GM12878 (cell line): ENCODE measurements around the gene BPIFB3. TPM values are rescaled to one million over a fixed set of nuclear protein-coding genes. Genes with fewer than 3 reads are reported as not detected.

ENCODE experiments used
- ATAC-seq: fragments of 200-7000 bp; cut with Tn5 transposase; 3 replicates; pipeline ENCODE4 v1.9.1; 2020; ENCODE audit warnings: mild to moderate bottlenecking, moderate library complexity
- BruUV-seq: library from RNA; stranded (reverse); fragments of 400-500 nt; replicated peaks from 2 replicates; lab custom pipeline; 2021; lab: Mats Ljungman, UMichigan
- CTCF ChIA-PET: fragments of 300-600 bp; sonication (Branson Sonifier 250); formaldehyde crosslinking; extraction: SDS; loops from one replicate; lab custom pipeline; 2021; ENCODE audit warnings: inconsistent platforms; lab: Yijun Ruan, JAX
- POLR2A ChIA-PET: fragments of 350-600 bp; formaldehyde crosslinking; extraction: SDS; loops from one replicate; lab custom pipeline; 2021; ENCODE audit warnings: inconsistent platforms; lab: Charles Lee
- RAD21 ChIA-PET: fragments of 300-600 bp; sonication (Branson Sonifier 250); formaldehyde crosslinking; loops from one replicate; lab custom pipeline; 2023; ENCODE audit warnings: antibody characterized with exemption; ENCODE audit not compliant: unreplicated experiment; lab: Charles Lee
- SMC1A ChIA-PET: fragments of 300-600 bp; sonication (Branson Sonifier 250); formaldehyde crosslinking; loops from one replicate; lab custom pipeline; 2023; ENCODE audit not compliant: unreplicated experiment, uncharacterized antibody; lab: Charles Lee
- DNase-seq: peaks from one replicate; pipeline ENCODE4 v3.0.0-alpha.2; 2011; ENCODE audit warnings: low read depth, low spot score
- FAIRE-seq: peaks from 3 replicates; lab custom pipeline; 2011; peaks lifted over from hg19 to GRCh38; lab: Jason Lieb, UNC
- H2AFZ ChIP-seq: 2 replicates; pipeline ENCODE4 v1.6.0; 2011; ENCODE audit warnings: low read depth, low read length, control low read depth; ENCODE audit not compliant: control insufficient read depth
- H3K27ac ChIP-seq: 2 replicates; pipeline ENCODE4 v1.5.1; 2011; ENCODE audit warnings: control low read depth; ENCODE audit not compliant: control insufficient read depth, insufficient read depth
- H3K27me3 ChIP-seq, 2 experiments: replicated peaks in 1 of 2; 2 replicates each; pipeline versions ENCODE4 v1.6.0 to v1.6.1; 2011; ENCODE audit warnings: low read length in 1 of 2; ENCODE audit not compliant: control insufficient read depth in 2 of 2, insufficient read depth in 2 of 2
- H3K36me3 ChIP-seq, 2 experiments: 2 replicates each; pipeline ENCODE4 v1.5.1; 2011; ENCODE audit warnings: low read length in 1 of 2; ENCODE audit not compliant: control insufficient read depth in 2 of 2, insufficient read depth in 2 of 2
- H3K4me1 ChIP-seq: 2 replicates; pipeline ENCODE4 v1.6.1; 2011; ENCODE audit warnings: mild to moderate bottlenecking, low read length, moderate library complexity, mixed read lengths; ENCODE audit not compliant: control insufficient read depth, insufficient read depth
- H3K4me2 ChIP-seq: 2 replicates; pipeline ENCODE4 v1.6.0; 2011; ENCODE audit warnings: control low read depth; ENCODE audit not compliant: control insufficient read depth, insufficient read depth
- H3K4me3 ChIP-seq: fragments of 200-600 bp; sonication (generic); 2 replicates; pipeline ENCODE4 v1.5.1; 2016
- H3K79me2 ChIP-seq: 2 replicates; pipeline ENCODE4 v1.6.0; 2011; ENCODE audit warnings: low read length; ENCODE audit not compliant: control insufficient read depth, insufficient read depth
- H3K9ac ChIP-seq: 2 replicates; pipeline ENCODE4 v1.8.0; 2011; ENCODE audit warnings: low read length, control low read depth, mixed read lengths; ENCODE audit not compliant: control insufficient read depth, insufficient read depth
- H3K9me3 ChIP-seq: replicated peaks from 3 replicates; pipeline ENCODE4 v1.5.1; 2011; ENCODE audit warnings: mild to moderate bottlenecking, low read length; ENCODE audit not compliant: control insufficient read depth, insufficient read depth
- H4K20me1 ChIP-seq: 2 replicates; pipeline ENCODE4 v1.6.0; 2011; ENCODE audit not compliant: control insufficient read depth, insufficient read depth
- ETV6 ChIP-seq, 2 experiments: fragments of 450-650 bp in 1 of 2; IDR thresholded peaks in 1 of 2; conservative IDR thresholded peaks in 1 of 2; 2 replicates each; pipeline ENCODE4 v1.6.1; 2014; ENCODE audit warnings: antibody characterized with exemption in 1 of 2, borderline replicate concordance in 1 of 2, low read depth in 1 of 2, mild to moderate bottlenecking in 1 of 2, moderate library complexity in 1 of 2
- FOXK2 ChIP-seq: fragments of 450-650 bp; IDR thresholded peaks from 2 replicates; pipeline ENCODE4 v1.6.1; 2017; ENCODE audit warnings: mild to moderate bottlenecking, moderate library complexity
- HCFC1 ChIP-seq: fragments of 150-350 bp; IDR thresholded peaks from 2 replicates; pipeline ENCODE4 v1.6.1; 2014; ENCODE audit warnings: low read length
- KLF5 ChIP-seq: fragments of 450-650 bp; IDR thresholded peaks from 2 replicates; pipeline ENCODE4 v1.6.1; 2014; ENCODE audit warnings: mild to moderate bottlenecking; ENCODE audit not compliant: partially characterized antibody
- MEF2B ChIP-seq: fragments of 450-650 bp; IDR thresholded peaks from 2 replicates; pipeline ENCODE4 v1.6.1; 2018; ENCODE audit warnings: mild to moderate bottlenecking, moderate library complexity; ENCODE audit not compliant: partially characterized antibody, poor library complexity, severe bottlenecking
- MTA3 ChIP-seq: IDR thresholded peaks from 2 replicates; pipeline ENCODE4 v1.6.1; 2012; ENCODE audit warnings: low read length, inconsistent platforms, borderline replicate concordance
- MYC ChIP-seq: IDR thresholded peaks from 2 replicates; pipeline ENCODE4 v1.6.1; 2011; ENCODE audit warnings: mild to moderate bottlenecking, low read length, moderate library complexity, inconsistent platforms; ENCODE audit not compliant: insufficient read depth, insufficient replicate concordance, insufficient read length, severe bottlenecking
- NRF1 ChIP-seq: conservative IDR thresholded peaks from 2 replicates; pipeline ENCODE4 v1.6.1; 2011; ENCODE audit warnings: mild to moderate bottlenecking, low read depth, low read length, improper control_type of control experiment
- RAD51 ChIP-seq: fragments of 450-650 bp; IDR thresholded peaks from 2 replicates; pipeline ENCODE4 v1.6.1; 2016; ENCODE audit warnings: moderate library complexity, mild to moderate bottlenecking, inconsistent platforms
- SIN3A ChIP-seq: IDR thresholded peaks from 2 replicates; pipeline ENCODE4 v1.6.1; 2012; ENCODE audit warnings: low read depth, low read length, improper control_type of control experiment
- SUPT20H ChIP-seq: IDR thresholded peaks from 2 replicates; pipeline ENCODE4 v1.6.1; 2011; ENCODE audit warnings: low read depth, mild to moderate bottlenecking, low read length, moderate library complexity, borderline replicate concordance; ENCODE audit not compliant: control insufficient read depth
- TCF12 ChIP-seq: IDR thresholded peaks from 2 replicates; pipeline ENCODE4 v1.6.1; 2011; ENCODE audit warnings: low read depth, mild to moderate bottlenecking, low read length
- ZBED1 ChIP-seq: IDR thresholded peaks from 2 replicates; pipeline ENCODE4 v1.6.1; 2016; ENCODE audit warnings: borderline replicate concordance
- ZNF24 ChIP-seq: fragments of 450-650 bp; IDR thresholded peaks from 2 replicates; pipeline ENCODE4 v1.6.1; 2017; ENCODE audit warnings: antibody characterized with exemption, mild to moderate bottlenecking
- ZNF274 ChIP-seq: IDR thresholded peaks from one replicate; pipeline ENCODE4 v1.8.0; 2011; ENCODE audit not compliant: insufficient read length, insufficient read depth
- ZNF384 ChIP-seq: IDR thresholded peaks from 2 replicates; pipeline ENCODE4 v1.6.1; 2012; ENCODE audit warnings: low read depth, mild to moderate bottlenecking, low read length, improper control_type of control experiment, borderline replicate concordance
- ZNF622 ChIP-seq: fragments of 450-650 bp; IDR thresholded peaks from 2 replicates; pipeline ENCODE4 v1.6.1; 2017; ENCODE audit warnings: mild to moderate bottlenecking, inconsistent platforms
- WGBS: methylation state at CpG from one replicate; pipeline ENCODE4 v1.1.6; 2016; ENCODE audit warnings: low lambda C conversion rate; ENCODE audit not compliant: insufficient replicate concordance, insufficient coverage; ENCODE audit errors: missing lambda C conversion rate; 5-methylcytosine and 5-hydroxymethylcytosine counted together
- in situ Hi-C: fragments of 300-500 bp; cut with MboI; formaldehyde crosslinking; loops from 9 replicates; pipeline ENCODE4 v1.14.3; 2018; ENCODE audit warnings: mixed read lengths
- intact Hi-C: fragments of 100-400 bp; cut with micrococcal nuclease; formaldehyde crosslinking; loops from one replicate; pipeline ENCODE4 v1.14.2; 2022; ENCODE audit not compliant: unreplicated experiment
- polyA plus RNA-seq, 11 experiments: library from polyadenylated mRNA; depleted of rRNA in 4 of 11; unstranded in 6 of 11; stranded (reverse) in 5 of 11; fragments of >200 nt; fragmentation: Nextera tagmentation in 4 of 11; fragmentation: Illumina TruSeq in 1 of 11; extraction: Ambion mirVana in 4 of 11; extraction: Trizol in 1 of 11; gene quantifications; 1 replicate in 1 of 11; 2 replicates in 10 of 11; pipeline versions ENCODE4 v1.2.1 to v1.2.3, GENCODE V29; 2011 to 2016; ENCODE audit warnings: inconsistent platforms in 2 of 11, missing spikeins in 2 of 11, low read depth in 1 of 11
- total RNA-seq, 4 experiments: library from RNA; depleted of rRNA in 3 of 4; stranded (reverse); fragments of >200 nt in 3 of 4; fragmentation: Illumina TruSeq in 1 of 4; extraction: Trizol in 1 of 4; gene quantifications; 2 replicates each; pipeline versions ENCODE4 v1.2.1 to v1.2.3, GENCODE V29; 2013 to 2021
- TF ChIP-seq, protein P1 (sequence below): fragments of 450-650 bp; IDR thresholded peaks from 2 replicates; pipeline ENCODE4 v1.6.1; 2016; ENCODE audit warnings: mild to moderate bottlenecking
- TF ChIP-seq, protein P2 (sequence below): IDR thresholded peaks from 2 replicates; pipeline ENCODE4 v1.6.1; 2011; ENCODE audit warnings: low read depth, mild to moderate bottlenecking, low read length, moderate library complexity, borderline replicate concordance; ENCODE audit errors: extremely low read depth
- TF ChIP-seq, protein P3 (sequence below): fragments of 450-650 bp; IDR thresholded peaks from 2 replicates; pipeline ENCODE4 v1.6.1; 2017; ENCODE audit warnings: mild to moderate bottlenecking, moderate library complexity

BPIFB3 gene
- total and polyA plus RNA-seq, 10 of the 15 experiments (the other 5 are each of a cell fraction or from before 2014, with no cell fraction given): not detected

DNA sequence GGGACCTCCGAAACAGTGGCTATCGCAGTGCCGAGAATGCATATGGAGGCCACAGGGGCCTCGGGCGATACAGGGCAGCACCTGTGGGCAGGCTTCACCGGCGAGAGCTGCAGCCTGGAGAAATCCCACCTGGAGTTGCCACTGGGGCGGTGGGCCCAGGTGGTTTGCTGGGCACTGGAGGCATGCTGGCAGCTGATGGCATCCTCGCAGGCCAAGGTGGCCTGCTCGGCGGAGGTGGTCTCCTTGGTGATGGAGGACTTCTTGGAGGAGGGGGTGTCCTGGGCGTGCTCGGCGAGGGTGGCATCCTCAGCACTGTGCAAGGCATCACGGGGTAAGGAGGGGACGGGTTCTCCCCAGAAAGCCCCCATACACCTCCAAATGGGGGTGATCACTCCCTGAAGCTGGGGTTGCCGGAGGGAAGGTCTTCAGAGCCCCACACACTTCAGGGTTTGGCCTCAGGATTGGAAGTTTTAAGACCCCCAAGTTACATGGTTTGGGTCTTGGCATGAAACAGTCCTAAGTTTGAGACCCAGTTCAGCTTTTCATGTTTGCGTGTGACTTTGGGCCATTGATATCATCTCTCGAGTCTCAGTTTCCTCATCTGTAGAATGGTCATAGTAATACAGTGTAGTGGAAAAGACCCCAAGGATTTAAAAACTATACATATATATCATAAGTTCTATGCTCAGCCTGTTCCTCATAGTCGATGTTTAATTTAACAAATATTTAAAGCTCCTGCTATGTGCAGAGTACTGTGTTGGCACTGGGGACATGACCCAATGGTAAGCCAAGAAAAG, 30.0 kb downstream of the BPIFB3 start:
- no peak overlapping the region for H3K9ac ChIP-seq
- H4K20me1 ChIP-seq: no peaks in the 10 kb centered on the region
- H3K4me2 ChIP-seq: no peak overlapping the region
- ATAC-seq: no peak
- H3K79me2 ChIP-seq: no peaks in the 10 kb centered on the region
- DNase-seq: no peak
- no peaks in the 10 kb centered on the region for H3K9me3 ChIP-seq
- H2AFZ ChIP-seq: no peak overlapping the region
- in situ Hi-C loops: no loop called here
- H3K36me3 ChIP-seq: no peaks in the 10 kb centered on the region
- H3K27ac ChIP-seq: no peak overlapping the region
- 52% methylated on average over 20 of the region's 20 CpGs for WGBS
- ChIA-PET CTCF (no interaction called here), RAD21 (no interaction called here), SMC1A (no interaction called here), POLR2A (no interaction called here)
- TF ChIP-seq MTA3: no peak
- TF ChIP-seq RAD51: no peak
- no peak for TF ChIP-seq HCFC1
- TF ChIP-seq ZBED1: no peak
- TF ChIP-seq MEF2B: no peak
- no peak for TF ChIP-seq ZNF274
- TF ChIP-seq TCF12: no peak
- TF ChIP-seq ETV6 (conservative IDR thresholded peaks at IDR 0.05 in 1 of 2, IDR thresholded peaks at IDR 0.05 in 1 of 2; ENCODE audit: borderline replicate concordance in 1 of 2, low read depth in 1 of 2): no peak
- TF ChIP-seq SUPT20H: no peak
- no peak for TF ChIP-seq SIN3A
- no peak for TF ChIP-seq KLF5
- TF ChIP-seq ZNF622: no peak
- no peak for TF ChIP-seq FOXK2
- TF ChIP-seq, protein P1, sequence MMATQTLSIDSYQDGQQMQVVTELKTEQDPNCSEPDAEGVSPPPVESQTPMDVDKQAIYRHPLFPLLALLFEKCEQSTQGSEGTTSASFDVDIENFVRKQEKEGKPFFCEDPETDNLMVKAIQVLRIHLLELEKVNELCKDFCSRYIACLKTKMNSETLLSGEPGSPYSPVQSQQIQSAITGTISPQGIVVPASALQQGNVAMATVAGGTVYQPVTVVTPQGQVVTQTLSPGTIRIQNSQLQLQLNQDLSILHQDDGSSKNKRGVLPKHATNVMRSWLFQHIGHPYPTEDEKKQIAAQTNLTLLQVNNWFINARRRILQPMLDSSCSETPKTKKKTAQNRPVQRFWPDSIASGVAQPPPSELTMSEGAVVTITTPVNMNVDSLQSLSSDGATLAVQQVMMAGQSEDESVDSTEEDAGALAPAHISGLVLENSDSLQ: no peak
- TF ChIP-seq, protein P2, sequence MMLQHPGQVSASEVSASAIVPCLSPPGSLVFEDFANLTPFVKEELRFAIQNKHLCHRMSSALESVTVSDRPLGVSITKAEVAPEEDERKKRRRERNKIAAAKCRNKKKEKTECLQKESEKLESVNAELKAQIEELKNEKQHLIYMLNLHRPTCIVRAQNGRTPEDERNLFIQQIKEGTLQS: no peak
- TF ChIP-seq, protein P3, sequence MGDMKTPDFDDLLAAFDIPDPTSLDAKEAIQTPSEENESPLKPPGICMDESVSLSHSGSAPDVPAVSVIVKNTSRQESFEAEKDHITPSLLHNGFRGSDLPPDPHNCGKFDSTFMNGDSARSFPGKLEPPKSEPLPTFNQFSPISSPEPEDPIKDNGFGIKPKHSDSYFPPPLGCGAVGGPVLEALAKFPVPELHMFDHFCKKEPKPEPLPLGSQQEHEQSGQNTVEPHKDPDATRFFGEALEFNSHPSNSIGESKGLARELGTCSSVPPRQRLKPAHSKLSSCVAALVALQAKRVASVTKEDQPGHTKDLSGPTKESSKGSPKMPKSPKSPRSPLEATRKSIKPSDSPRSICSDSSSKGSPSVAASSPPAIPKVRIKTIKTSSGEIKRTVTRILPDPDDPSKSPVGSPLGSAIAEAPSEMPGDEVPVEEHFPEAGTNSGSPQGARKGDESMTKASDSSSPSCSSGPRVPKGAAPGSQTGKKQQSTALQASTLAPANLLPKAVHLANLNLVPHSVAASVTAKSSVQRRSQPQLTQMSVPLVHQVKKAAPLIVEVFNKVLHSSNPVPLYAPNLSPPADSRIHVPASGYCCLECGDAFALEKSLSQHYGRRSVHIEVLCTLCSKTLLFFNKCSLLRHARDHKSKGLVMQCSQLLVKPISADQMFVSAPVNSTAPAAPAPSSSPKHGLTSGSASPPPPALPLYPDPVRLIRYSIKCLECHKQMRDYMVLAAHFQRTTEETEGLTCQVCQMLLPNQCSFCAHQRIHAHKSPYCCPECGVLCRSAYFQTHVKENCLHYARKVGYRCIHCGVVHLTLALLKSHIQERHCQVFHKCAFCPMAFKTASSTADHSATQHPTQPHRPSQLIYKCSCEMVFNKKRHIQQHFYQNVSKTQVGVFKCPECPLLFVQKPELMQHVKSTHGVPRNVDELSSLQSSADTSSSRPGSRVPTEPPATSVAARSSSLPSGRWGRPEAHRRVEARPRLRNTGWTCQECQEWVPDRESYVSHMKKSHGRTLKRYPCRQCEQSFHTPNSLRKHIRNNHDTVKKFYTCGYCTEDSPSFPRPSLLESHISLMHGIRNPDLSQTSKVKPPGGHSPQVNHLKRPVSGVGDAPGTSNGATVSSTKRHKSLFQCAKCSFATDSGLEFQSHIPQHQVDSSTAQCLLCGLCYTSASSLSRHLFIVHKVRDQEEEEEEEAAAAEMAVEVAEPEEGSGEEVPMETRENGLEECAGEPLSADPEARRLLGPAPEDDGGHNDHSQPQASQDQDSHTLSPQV: no peak
- TF ChIP-seq ZNF384: no peak
- no peak for TF ChIP-seq MYC
- no peak for TF ChIP-seq ZNF24
- TF ChIP-seq NRF1: no peak
- no peak overlapping the region for H3K4me3 ChIP-seq
- no peaks in the 10 kb centered on the region for H3K4me1 ChIP-seq
- peaks cover 0 to 3% of the 10 kb centered on the region in 2 experiments; a peak in 2 of 4 replicates for H3K27me3 ChIP-seq
- FAIRE-seq: no peak
- intact Hi-C loops: no loop called here
- BruUV-seq: no TSS peak
